OCI-LY7 (cell line): ENCODE measurements around the gene DUSP9. TPM values are rescaled to one million over a fixed set of nuclear protein-coding genes. Genes with fewer than 3 reads are reported as not detected.

ENCODE experiments used
- BruUV-seq: library from RNA; stranded (reverse); fragments of 400-500 nt; replicated peaks from 2 replicates; lab custom pipeline; 2021; lab: Mats Ljungman, UMichigan
- CTCF ChIA-PET: fragments of 300-600 bp; sonication (Branson Sonifier 250); formaldehyde crosslinking; loops from one replicate; lab custom pipeline; 2022; ENCODE audit warnings: antibody characterized with exemption; ENCODE audit not compliant: unreplicated experiment; lab: Charles Lee
- POLR2A ChIA-PET: fragments of 300-600 bp; sonication (Branson Sonifier 250); formaldehyde crosslinking; loops from one replicate; lab custom pipeline; 2022; ENCODE audit warnings: antibody characterized with exemption; lab: Charles Lee
- DNase-seq: peaks from one replicate; pipeline ENCODE4 v3.0.0-alpha.2; 2015; ENCODE audit warnings: low spot score
- H2AFZ ChIP-seq: fragments of 200-600 bp; sonication (generic), shearing (Covaris generic); 2 replicates; pipeline ENCODE4 v1.6.1; 2014; ENCODE audit warnings: mild to moderate bottlenecking, antibody characterized with exemption, low read length, moderate library complexity
- H3K27ac ChIP-seq: fragments of 200-600 bp; sonication (generic); 2 replicates; pipeline ENCODE4 v1.5.1; 2014; ENCODE audit warnings: mixed run types, low read depth, mild to moderate bottlenecking, moderate library complexity, low read length, inconsistent platforms; ENCODE audit not compliant: poor library complexity, severe bottlenecking
- H3K36me3 ChIP-seq: fragments of 200-600 bp; sonication (generic); 2 replicates; pipeline ENCODE4 v1.6.1; 2014; ENCODE audit warnings: mild to moderate bottlenecking, antibody characterized with exemption, low read length, moderate library complexity, mixed read lengths; ENCODE audit not compliant: insufficient read depth
- H3K4me1 ChIP-seq: fragments of 200-600 bp; sonication (generic); 2 replicates; pipeline ENCODE4 v1.5.1; 2014; ENCODE audit warnings: mild to moderate bottlenecking, low read length; ENCODE audit not compliant: insufficient read depth, poor library complexity, severe bottlenecking
- H3K4me2 ChIP-seq: fragments of 200-600 bp; sonication (generic); 2 replicates; pipeline ENCODE4 v1.6.1; 2014; ENCODE audit warnings: mild to moderate bottlenecking, low read length
- H3K4me3 ChIP-seq: fragments of 200-600 bp; sonication (generic); 2 replicates; pipeline ENCODE4 v1.5.1; 2014; ENCODE audit warnings: mild to moderate bottlenecking, low read depth, low read length; ENCODE audit not compliant: poor library complexity, severe bottlenecking
- H3K79me2 ChIP-seq: fragments of 200-600 bp; sonication (generic); 2 replicates; pipeline ENCODE4 v1.6.1; 2016; ENCODE audit warnings: low read depth, mild to moderate bottlenecking, low read length, moderate library complexity, mixed read lengths; ENCODE audit not compliant: insufficient read depth
- H3K9me2 ChIP-seq: fragments of 200-600 bp; sonication (generic); 2 replicates; pipeline ENCODE4 v1.6.1; 2016; ENCODE audit warnings: mild to moderate bottlenecking, low read length, mixed read lengths; ENCODE audit not compliant: insufficient read depth
- H3K9me3 ChIP-seq: fragments of 200-600 bp; sonication (generic); 2 replicates; pipeline ENCODE4 v1.6.1; 2014; ENCODE audit warnings: mild to moderate bottlenecking, mixed run types, low read length, mixed read lengths
- H4K20me1 ChIP-seq: fragments of 200-600 bp; sonication (generic); 2 replicates; pipeline ENCODE4 v1.6.1; 2014; ENCODE audit warnings: mild to moderate bottlenecking, antibody characterized with exemption, low read length, moderate library complexity, mixed read lengths; ENCODE audit not compliant: insufficient read depth
- CTCF ChIP-seq: fragments of 200-600 bp; sonication (generic); conservative IDR thresholded peaks from 2 replicates; pipeline ENCODE4 v1.5.1; 2014; ENCODE audit warnings: mild to moderate bottlenecking, antibody characterized with exemption, low read length, moderate library complexity, mixed read lengths
- EZH2phosphoT487 ChIP-seq: fragments of 200-600 bp; sonication (generic); IDR thresholded peaks from 2 replicates; pipeline ENCODE4 v1.6.1; 2018; ENCODE audit warnings: low read depth, borderline replicate concordance, mild to moderate bottlenecking, mixed run types, antibody characterized with exemption, low read length, moderate library complexity, mixed read lengths
- intact Hi-C: fragments of 100-400 bp; cut with micrococcal nuclease; formaldehyde crosslinking; loops from one replicate; pipeline ENCODE4 v1.10.0; 2022; ENCODE audit not compliant: unreplicated experiment
- total RNA-seq, 2 experiments: library from RNA; depleted of rRNA in 1 of 2; stranded (reverse); fragments of >200 nt in 1 of 2; shearing (Covaris generic) in 1 of 2; gene quantifications; 2 replicates each; pipeline ENCODE4 v1.2.3, GENCODE V29; 2014 to 2022

DUSP9 gene
- total RNA-seq, 2 experiments from 2014 or later: not detected

DNA sequence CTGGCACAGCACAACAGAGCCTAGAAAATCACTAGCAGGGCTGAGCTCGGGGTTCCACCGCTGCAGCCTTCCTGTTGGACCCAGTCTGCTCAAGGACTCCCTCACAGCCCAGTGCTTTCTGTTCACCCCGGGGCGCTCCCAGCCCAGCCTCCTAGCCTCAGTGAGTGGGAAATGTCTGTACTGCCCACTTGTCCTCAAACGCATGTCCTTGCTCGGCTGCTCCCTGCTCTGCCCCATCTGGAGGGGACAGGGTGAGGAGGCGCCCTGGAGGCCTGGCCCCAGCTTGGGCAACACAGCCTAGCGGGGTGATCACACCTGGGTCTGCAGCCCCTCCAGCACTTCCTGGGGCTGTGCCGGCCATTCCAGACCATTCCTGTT is 36.2 kb upstream of the DUSP9 start:
- Histone ChIP-seq H2AFZ (no peak overlapping the region), H3K4me2 (no peak overlapping the region), H3K36me3 (no peaks in the 10 kb centered on the region), H3K9me3 (no peaks in the 10 kb centered on the region), H3K9me2 (no peaks in the 10 kb centered on the region), H3K4me1 (no peaks in the 10 kb centered on the region), H3K4me3 (no peak overlapping the region), H4K20me1 (no peaks in the 10 kb centered on the region), H3K79me2 (no peaks in the 10 kb centered on the region), H3K27ac (no peak overlapping the region)
- ChIA-PET CTCF (no interaction called here), POLR2A (no interaction called here)
- intact Hi-C loops: no loop called here
- no TSS peak for BruUV-seq
- DNase-seq: no peak
- no peak for TF ChIP-seq EZH2phosphoT487

GRCh38 chrX:153611298-153612095 is 35.5 kb upstream of the DUSP9 start:
- TF ChIP-seq EZH2phosphoT487: no peak
- TF ChIP-seq CTCF: no peak
- Histone ChIP-seq H3K27ac (no peak overlapping the region), H4K20me1 (no peaks in the 10 kb centered on the region), H2AFZ (no peak overlapping the region), H3K4me3 (no peak overlapping the region), H3K36me3 (no peaks in the 10 kb centered on the region), H3K9me3 (no peaks in the 10 kb centered on the region), H3K4me2 (no peak overlapping the region), H3K9me2 (no peaks in the 10 kb centered on the region), H3K4me1 (no peaks in the 10 kb centered on the region), H3K79me2 (no peaks in the 10 kb centered on the region)
- intact Hi-C loops: no loop called here
- ChIA-PET CTCF (no interaction called here), POLR2A (no interaction called here)
- no TSS peak for BruUV-seq
- DNase-seq: no peak

- DNase-seq: no peak
- TF ChIP-seq CTCF (no peak), EZH2phosphoT487 (no peak)
- ChIA-PET POLR2A (no interaction called here), CTCF (no interaction called here)
- Histone ChIP-seq H3K4me3 (no peak overlapping the region), H3K4me2 (no peak overlapping the region), H3K36me3 (no peaks in the 10 kb centered on the region), H3K9me3 (no peaks in the 10 kb centered on the region), H4K20me1 (no peaks in the 10 kb centered on the region), H3K4me1 (no peaks in the 10 kb centered on the region), H2AFZ (no peak overlapping the region), H3K79me2 (no peaks in the 10 kb centered on the region), H3K27ac (no peak overlapping the region), H3K9me2 (no peaks in the 10 kb centered on the region)
- BruUV-seq: no TSS peak
- intact Hi-C loops: no loop called here
Measured at GRCh38 chrX:153612413-153612812, 34.6 kb upstream of the DUSP9 start.
